Measurements from ENCODE around the gene SMC3. TPM values are rescaled to one million over a fixed set of nuclear protein-coding genes. Genes with fewer than 3 reads are reported as not detected.

The SMC3 gene
- total RNA-seq, 2 experiments from 2014 or later = 46.8 to 48.0 TPM

DNA sequence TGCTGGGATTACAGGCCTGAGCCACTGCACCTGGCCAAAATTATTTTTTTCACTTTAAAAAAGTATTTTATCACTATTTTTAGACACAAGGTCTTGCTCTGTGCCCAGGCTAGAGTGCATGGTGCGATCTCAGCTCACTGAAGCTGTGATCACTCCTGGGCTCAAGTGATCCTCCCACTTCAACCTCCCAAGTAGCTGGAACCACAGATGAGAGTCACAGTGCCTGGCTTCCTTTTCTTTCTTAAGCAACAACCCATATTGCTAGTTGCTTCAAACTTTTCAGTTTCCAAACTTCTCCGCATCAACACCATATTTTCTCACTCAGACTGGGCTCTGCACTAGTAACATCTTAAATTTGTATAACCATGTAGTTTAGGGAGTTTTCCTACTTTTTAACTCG lies 9.5 kb upstream of the SMC3 start:
- ATAC-seq (ENCODE audit: poor library complexity) (no peak), DNase-seq (no peak)
- Histone ChIP-seq H3K9me3 (ENCODE audit: control insufficient read depth in 1 of 2, insufficient read depth in 1 of 2, low read length in 2 of 2) (no peaks in the 10 kb centered on the region), H3K4me1 (ENCODE audit: insufficient read depth, low read length) (peaks cover 5% of the 10 kb centered on the region), H3K27ac (ENCODE audit: low read depth in 1 of 2, low read length in 2 of 2) (no peak overlapping the region), H3K4me3 (ENCODE audit: low read length) (no peak overlapping the region), H3K36me3 (ENCODE audit: insufficient read depth, low read length) (no peaks in the 10 kb centered on the region), H3K27me3 (ENCODE audit: control insufficient read depth in 1 of 2, insufficient read depth in 2 of 2, low read length in 2 of 2) (no peaks in the 10 kb centered on the region)
- no peak overlapping the region for H3K4me3 Mint-ChIP-seq
- CTCF ChIA-PET = interaction anchor here (0.7 to 1.5 kb wide), 2 partner anchors 9 to 646 kb away, joined by 3 to 8 read pairs; no protein-coding TSS in a partner anchor
- intact Hi-C loops (cut with DNase I, micrococcal nuclease) = loop anchor here in 1 of 2 experiments (5.0 to 10.0 kb wide), 2 partner anchors 1579 to 1757 kb away; no protein-coding TSS in a partner anchor
- TF ChIP-seq CTCF (IDR thresholded peaks at IDR 0.05) = no peak
- H3K27me3 Mint-ChIP-seq = peaks cover 13% of the 10 kb centered on the region
- no peak overlapping the region for H3K27ac Mint-ChIP-seq
- H3K36me3 Mint-ChIP-seq (ENCODE audit: low read depth) = no peaks in the 10 kb centered on the region
- POLR2A ChIA-PET = no interaction called here
- no peaks in the 10 kb centered on the region for H3K9me3 Mint-ChIP-seq
- H3K4me1 Mint-ChIP-seq (ENCODE audit: low read depth) = peaks cover 4% of the 10 kb centered on the region

DNA sequence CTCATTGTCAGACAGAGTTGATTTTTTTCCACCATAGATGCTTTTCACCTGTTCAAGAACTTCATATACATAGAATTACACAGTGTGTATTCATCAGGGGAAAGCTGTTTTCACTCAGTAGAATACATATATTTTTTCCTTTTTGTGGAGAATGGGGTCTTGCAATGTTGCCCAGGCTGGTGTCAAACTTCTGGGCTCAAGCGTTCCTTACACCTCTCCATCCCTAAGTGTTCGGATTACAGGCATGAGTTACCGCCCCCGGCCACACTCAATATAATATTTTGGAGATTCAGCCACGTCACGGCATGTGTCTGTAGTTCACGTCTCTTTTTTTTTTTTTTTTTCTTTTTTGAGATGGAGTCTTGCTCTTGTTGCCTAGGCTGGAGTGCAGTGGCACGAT lies 7.5 kb upstream of the SMC3 start:
- Mint-ChIP-seq H3K4me1 (ENCODE audit: low read depth) (peaks cover 4% of the 10 kb centered on the region), H3K27me3 (peaks cover 29% of the 10 kb centered on the region), H3K9me3 (no peaks in the 10 kb centered on the region), H3K27ac (no peak overlapping the region), H3K36me3 (ENCODE audit: low read depth) (no peaks in the 10 kb centered on the region), H3K4me3 (no peak overlapping the region)
- POLR2A ChIA-PET = interaction anchor here (1.1 kb wide), 1 partner anchor 10 kb away, joined by 3 read pairs; no protein-coding TSS in a partner anchor
- H3K4me3 ChIP-seq (ENCODE audit: low read length) = no peak overlapping the region
- H3K36me3 ChIP-seq (ENCODE audit: insufficient read depth, low read length) = no peaks in the 10 kb centered on the region
- intact Hi-C loops (cut with DNase I, micrococcal nuclease) = loop anchor here in 1 of 2 experiments (10.0 kb wide), 1 partner anchor 555 kb away; the partner anchor contains the start of gene ADD3
- H3K4me1 ChIP-seq (ENCODE audit: insufficient read depth, low read length) = peaks cover 5% of the 10 kb centered on the region
- no peaks in the 10 kb centered on the region for H3K27me3 ChIP-seq (ENCODE audit: control insufficient read depth in 1 of 2, insufficient read depth in 2 of 2, low read length in 2 of 2)
- CTCF ChIA-PET = no interaction called here
- DNase-seq (no peak), ATAC-seq (ENCODE audit: poor library complexity) (no peak)
- no peaks in the 10 kb centered on the region for H3K9me3 ChIP-seq (ENCODE audit: control insufficient read depth in 1 of 2, insufficient read depth in 1 of 2, low read length in 2 of 2)
- no peak overlapping the region for H3K27ac ChIP-seq (ENCODE audit: low read depth in 1 of 2, low read length in 2 of 2)
- no peak for TF ChIP-seq CTCF (IDR thresholded peaks at IDR 0.05)

DNA sequence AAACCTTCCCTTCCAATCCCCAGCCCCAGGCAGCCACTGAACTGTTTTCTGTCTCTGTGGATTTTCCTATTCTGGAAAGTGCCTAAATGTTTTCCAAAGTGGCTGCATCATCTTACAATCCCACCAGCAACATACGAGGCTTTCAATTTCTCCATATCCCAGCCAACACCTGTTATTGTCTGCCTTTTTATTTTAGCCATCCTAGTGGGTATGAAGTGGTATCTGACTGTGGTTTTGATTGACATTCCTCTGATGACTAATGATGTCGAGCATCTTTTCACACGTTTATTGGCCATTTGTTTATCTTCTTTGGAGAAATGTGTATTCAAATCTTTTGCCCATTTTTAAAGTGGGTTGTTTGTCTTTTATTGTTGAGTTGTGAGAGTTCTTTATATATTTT lies 6.2 kb upstream of the SMC3 start:
- no peak for TF ChIP-seq CTCF (IDR thresholded peaks at IDR 0.05)
- no peaks in the 10 kb centered on the region for H3K27me3 ChIP-seq (ENCODE audit: control insufficient read depth in 1 of 2, insufficient read depth in 2 of 2, low read length in 2 of 2)
- Mint-ChIP-seq H3K36me3 (ENCODE audit: low read depth) (no peaks in the 10 kb centered on the region), H3K9me3 (no peaks in the 10 kb centered on the region), H3K4me3 (no peak overlapping the region), H3K27ac (no peak overlapping the region), H3K4me1 (ENCODE audit: low read depth) (peaks cover 4% of the 10 kb centered on the region), H3K27me3 (peaks cover 29% of the 10 kb centered on the region)
- H3K4me1 ChIP-seq (ENCODE audit: insufficient read depth, low read length) = peaks cover 7% of the 10 kb centered on the region
- CTCF ChIA-PET = no interaction called here
- no peaks in the 10 kb centered on the region for H3K9me3 ChIP-seq (ENCODE audit: control insufficient read depth in 1 of 2, insufficient read depth in 1 of 2, low read length in 2 of 2)
- intact Hi-C loops (cut with DNase I, micrococcal nuclease) = loop anchor here in 1 of 2 experiments (10.0 kb wide), 1 partner anchor 556 kb away; the partner anchor contains the start of gene ADD3
- no peak for ATAC-seq (ENCODE audit: poor library complexity)
- POLR2A ChIA-PET = interaction anchor here (1.1 kb wide), 1 partner anchor 8 kb away, joined by 3 read pairs; no protein-coding TSS in a partner anchor
- no peak overlapping the region for H3K4me3 ChIP-seq (ENCODE audit: low read length)
- H3K36me3 ChIP-seq (ENCODE audit: insufficient read depth, low read length) = no peaks in the 10 kb centered on the region
- DNase-seq = no peak
- no peak overlapping the region for H3K27ac ChIP-seq (ENCODE audit: low read depth in 1 of 2, low read length in 2 of 2)
